Activated B cell treated with CpG ODN at 0.5 μM for 24 hours (primary cell): ENCODE data around the gene MRPL36. TPM values are rescaled to one million over a fixed set of nuclear protein-coding genes. Genes with fewer than 3 reads are reported as not detected.

Experiments used
- ATAC-seq: fragments of 200-7000 bp; cut with Tn5 transposase; one replicate; pipeline ENCODE4 v1.10.0; 2021; ENCODE audit warnings: low read depth, mild to moderate bottlenecking, moderate library complexity
- CTCF ChIA-PET: fragments of 350-600 bp; sonication (Branson Sonifier 250); formaldehyde crosslinking; loops from one replicate; lab custom pipeline; 2021; ENCODE audit warnings: antibody characterized with exemption; lab: Charles Lee
- POLR2A ChIA-PET: fragments of 350-600 bp; sonication (Branson Sonifier 250); formaldehyde crosslinking; loops from one replicate; lab custom pipeline; 2021; ENCODE audit warnings: antibody characterized with exemption; lab: Charles Lee
- DNase-seq: peaks from one replicate; pipeline ENCODE4 v3.0.0; 2022
- H3K27ac Mint-ChIP-seq: one replicate; pipeline ENCODE4 v1.8.0; 2020; ENCODE audit warnings: mixed read lengths
- H3K27me3 Mint-ChIP-seq: one replicate; pipeline ENCODE4 v1.8.0; 2021; ENCODE audit warnings: mixed read lengths
- H3K36me3 Mint-ChIP-seq: one replicate; pipeline ENCODE4 v1.8.0; 2021; ENCODE audit warnings: low read depth, mixed read lengths
- H3K4me1 Mint-ChIP-seq: one replicate; pipeline ENCODE4 v1.8.0; 2021; ENCODE audit warnings: mixed read lengths
- H3K4me3 Mint-ChIP-seq: one replicate; pipeline ENCODE4 v1.8.0; 2020; ENCODE audit warnings: mild to moderate bottlenecking, mixed read lengths
- H3K9me3 Mint-ChIP-seq: one replicate; pipeline ENCODE4 v1.8.0; 2020; ENCODE audit warnings: mixed read lengths
- intact Hi-C: fragments of 100-400 bp; cut with micrococcal nuclease; formaldehyde crosslinking; loops from one replicate; pipeline ENCODE4 v1.15.1; 2024
- total RNA-seq: library from RNA; stranded (reverse); gene quantifications from 2 replicates; pipeline ENCODE4 v1.2.3, GENCODE V29; 2022
- TF ChIP-seq, protein P1 (sequence below): fragments of 200-600 bp; IDR thresholded peaks from one replicate; pipeline ENCODE4 v1.8.0; 2022; ENCODE audit warnings: antibody characterized with exemption, mild to moderate bottlenecking

MRPL36 gene
- total RNA-seq, 1 donor from 2014 or later: 28.7 TPM

DNA sequence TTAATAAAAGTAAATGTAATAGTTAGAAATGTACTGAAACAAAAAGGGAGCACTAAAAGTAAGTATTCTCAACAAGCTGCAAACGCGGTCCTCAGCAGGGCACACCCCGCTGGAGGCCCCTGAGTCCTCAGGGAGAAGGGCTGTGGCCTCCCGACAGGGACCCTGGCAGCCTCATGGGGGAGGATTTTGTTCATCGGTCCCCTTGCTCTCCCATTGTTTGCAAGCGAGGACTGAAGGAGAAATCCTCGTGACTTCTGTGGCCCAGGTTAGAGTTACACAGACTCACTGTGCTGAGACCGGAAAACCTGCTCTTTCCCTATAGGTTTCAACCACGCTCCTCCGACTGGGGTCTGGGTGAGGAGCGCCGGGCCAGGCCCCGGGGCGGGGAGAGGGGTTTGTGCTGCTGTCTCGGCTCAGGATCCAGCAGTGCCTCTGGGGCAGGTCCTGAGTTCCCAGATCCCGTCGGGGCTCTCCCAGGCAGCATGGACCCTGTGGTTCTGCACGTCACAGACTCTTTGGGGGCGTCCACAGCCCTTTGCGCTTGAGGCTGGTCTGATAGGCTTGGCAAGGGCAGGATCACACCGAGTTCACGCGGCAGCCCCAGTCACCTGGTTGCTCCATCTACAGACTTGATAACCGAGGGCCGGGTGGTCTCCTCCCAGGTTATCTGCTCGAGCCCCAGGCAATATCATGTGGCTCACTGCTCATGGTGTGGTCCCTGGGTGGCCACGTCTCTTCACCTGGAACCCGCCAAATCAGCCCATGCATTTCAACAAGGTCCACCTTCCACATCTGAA, 38.8 kb downstream of the MRPL36 start:
- Mint-ChIP-seq H3K4me3 (no peak overlapping the region), H3K4me1 (no peaks in the 10 kb centered on the region), H3K9me3 (peaks cover 7% of the 10 kb centered on the region), H3K27ac (no peak overlapping the region), H3K27me3 (peaks cover 23% of the 10 kb centered on the region), H3K36me3 (no peaks in the 10 kb centered on the region)
- no peak for DNase-seq
- ChIA-PET POLR2A (no interaction called here), CTCF (no interaction called here)
- ATAC-seq: no peak
- intact Hi-C loops: no loop called here
- TF ChIP-seq, protein P1, sequence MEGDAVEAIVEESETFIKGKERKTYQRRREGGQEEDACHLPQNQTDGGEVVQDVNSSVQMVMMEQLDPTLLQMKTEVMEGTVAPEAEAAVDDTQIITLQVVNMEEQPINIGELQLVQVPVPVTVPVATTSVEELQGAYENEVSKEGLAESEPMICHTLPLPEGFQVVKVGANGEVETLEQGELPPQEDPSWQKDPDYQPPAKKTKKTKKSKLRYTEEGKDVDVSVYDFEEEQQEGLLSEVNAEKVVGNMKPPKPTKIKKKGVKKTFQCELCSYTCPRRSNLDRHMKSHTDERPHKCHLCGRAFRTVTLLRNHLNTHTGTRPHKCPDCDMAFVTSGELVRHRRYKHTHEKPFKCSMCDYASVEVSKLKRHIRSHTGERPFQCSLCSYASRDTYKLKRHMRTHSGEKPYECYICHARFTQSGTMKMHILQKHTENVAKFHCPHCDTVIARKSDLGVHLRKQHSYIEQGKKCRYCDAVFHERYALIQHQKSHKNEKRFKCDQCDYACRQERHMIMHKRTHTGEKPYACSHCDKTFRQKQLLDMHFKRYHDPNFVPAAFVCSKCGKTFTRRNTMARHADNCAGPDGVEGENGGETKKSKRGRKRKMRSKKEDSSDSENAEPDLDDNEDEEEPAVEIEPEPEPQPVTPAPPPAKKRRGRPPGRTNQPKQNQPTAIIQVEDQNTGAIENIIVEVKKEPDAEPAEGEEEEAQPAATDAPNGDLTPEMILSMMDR: no peak

DNA sequence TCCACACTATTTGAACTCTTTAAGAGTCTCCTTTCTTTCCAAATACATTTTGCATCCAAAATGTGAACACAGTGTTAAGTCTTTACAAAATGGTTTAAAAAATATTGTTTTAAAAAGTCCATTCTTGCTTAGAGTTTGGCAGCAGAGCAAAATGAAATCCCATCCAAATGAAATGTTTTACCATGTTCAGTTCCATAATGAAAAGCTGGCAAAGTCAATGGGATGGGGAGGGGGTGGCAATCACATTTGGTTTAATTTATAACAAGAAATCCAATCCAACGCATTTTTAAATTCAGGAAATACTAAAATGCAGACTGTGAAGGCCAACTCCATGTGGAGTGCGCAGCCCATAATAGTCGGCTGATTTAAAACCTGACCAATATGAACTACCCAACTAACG, 39.4 kb downstream of the MRPL36 start:
- H3K27me3 Mint-ChIP-seq: peaks cover 23% of the 10 kb centered on the region
- H3K4me1 Mint-ChIP-seq: no peaks in the 10 kb centered on the region
- no peaks in the 10 kb centered on the region for H3K36me3 Mint-ChIP-seq
- peaks cover 7% of the 10 kb centered on the region for H3K9me3 Mint-ChIP-seq
- ChIA-PET POLR2A (no interaction called here), CTCF (no interaction called here)
- DNase-seq: no peak
- no peak for ATAC-seq
- H3K27ac Mint-ChIP-seq: no peak overlapping the region
- TF ChIP-seq, protein P1: no peak
- H3K4me3 Mint-ChIP-seq: no peak overlapping the region
- intact Hi-C loops: no loop called here

DNA sequence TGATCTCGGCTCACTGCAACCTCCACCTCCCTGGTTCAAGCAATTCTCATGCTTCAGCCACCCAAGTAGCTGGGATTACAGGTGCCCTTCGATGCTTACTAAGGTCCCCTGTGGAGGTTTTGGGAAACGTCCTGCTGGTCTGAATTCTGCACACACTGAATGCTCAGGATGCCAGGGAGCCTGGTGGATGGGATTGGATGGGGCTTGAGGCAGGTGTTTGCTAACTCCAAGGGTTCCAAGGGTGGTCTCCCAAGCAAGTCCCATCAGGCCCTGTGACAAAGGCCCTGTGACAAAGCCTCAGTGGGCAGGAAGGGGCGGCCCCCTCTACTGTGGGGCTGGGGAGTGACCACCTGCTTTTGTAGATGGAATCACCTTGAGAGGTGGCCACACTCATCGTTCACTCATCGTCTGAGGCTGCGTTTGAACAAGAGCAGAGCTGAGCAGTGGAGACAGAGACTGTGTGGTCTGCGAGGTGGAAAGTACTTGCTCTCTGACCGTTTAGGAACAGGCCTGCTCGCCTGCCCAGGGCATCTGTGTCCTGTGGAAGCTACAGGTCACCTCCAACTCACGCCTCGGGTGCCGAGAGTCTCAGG, 40.2 kb downstream of the MRPL36 start:
- no peak overlapping the region for H3K4me3 Mint-ChIP-seq
- TF ChIP-seq, protein P1: no peak
- POLR2A ChIA-PET: no interaction called here
- H3K36me3 Mint-ChIP-seq: no peaks in the 10 kb centered on the region
- DNase-seq: no peak
- no peak for ATAC-seq
- CTCF ChIA-PET: no interaction called here
- intact Hi-C loops: no loop called here
- peaks cover 7% of the 10 kb centered on the region for H3K9me3 Mint-ChIP-seq
- H3K4me1 Mint-ChIP-seq: no peaks in the 10 kb centered on the region
- H3K27ac Mint-ChIP-seq: no peak overlapping the region
- peaks cover 16% of the 10 kb centered on the region for H3K27me3 Mint-ChIP-seq

DNA sequence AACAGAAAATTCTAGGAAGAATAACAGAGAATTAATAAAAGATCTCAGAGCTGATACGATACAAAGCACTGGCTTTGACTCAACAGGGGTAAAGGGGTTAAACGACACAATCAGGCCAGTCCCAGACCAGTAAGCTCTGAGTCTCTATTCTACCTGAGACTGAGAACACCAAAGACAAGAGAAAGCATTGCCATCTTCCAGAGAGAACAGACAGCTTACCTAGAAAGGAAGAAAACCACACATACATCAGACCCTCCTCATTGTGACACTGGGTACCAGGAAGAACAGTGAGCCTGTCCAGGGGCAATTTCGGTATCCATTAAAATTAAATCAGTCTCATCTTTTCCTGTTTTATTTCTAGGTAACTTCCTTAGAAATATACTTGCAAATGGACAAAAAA, 41.1 kb downstream of the MRPL36 start:
- ATAC-seq (no peak), DNase-seq (no peak)
- H3K27me3 Mint-ChIP-seq: peaks cover 13% of the 10 kb centered on the region
- ChIA-PET CTCF (no interaction called here), POLR2A (no interaction called here)
- intact Hi-C loops: no loop called here
- H3K4me1 Mint-ChIP-seq: no peaks in the 10 kb centered on the region
- TF ChIP-seq, protein P1: no peak
- H3K27ac Mint-ChIP-seq: no peak overlapping the region
- H3K36me3 Mint-ChIP-seq: no peaks in the 10 kb centered on the region
- no peak overlapping the region for H3K4me3 Mint-ChIP-seq
- H3K9me3 Mint-ChIP-seq: peaks cover 7% of the 10 kb centered on the region

DNA sequence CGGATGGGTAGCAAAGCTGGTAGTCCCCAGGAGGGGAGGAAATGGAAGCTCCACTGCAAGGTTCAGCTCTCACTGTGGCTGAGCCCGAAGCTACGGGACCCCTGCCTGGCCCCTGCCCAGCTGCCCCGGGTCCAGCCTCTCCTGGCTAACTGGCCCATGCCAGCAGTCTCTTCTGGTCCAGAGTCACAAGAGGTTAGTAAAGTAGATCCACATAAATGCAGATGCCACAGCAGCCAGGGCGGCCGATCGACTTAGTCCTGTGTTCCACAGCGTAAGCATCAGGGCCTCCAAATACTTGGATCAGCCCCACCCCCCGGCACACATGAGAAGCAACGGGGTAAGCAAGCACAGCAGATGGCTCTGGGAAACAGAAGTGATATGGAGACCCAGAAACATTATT, 42.1 kb downstream of the MRPL36 start:
- ChIA-PET POLR2A (no interaction called here), CTCF (no interaction called here)
- Mint-ChIP-seq H3K4me1 (no peaks in the 10 kb centered on the region), H3K27me3 (peaks cover 7% of the 10 kb centered on the region), H3K36me3 (no peaks in the 10 kb centered on the region), H3K9me3 (peaks cover 7% of the 10 kb centered on the region), H3K4me3 (no peak overlapping the region), H3K27ac (no peak overlapping the region)
- DNase-seq: no peak
- intact Hi-C loops: no loop called here
- TF ChIP-seq, protein P1: no peak
- ATAC-seq: no peak
